ENCODE data around the gene ZNF580.

The ZNF580 gene

GRCh38 chr19:55670280-55671053 is 29.7 kb downstream of the ZNF580 start:
- Histone ChIP-seq H3K27ac (ENCODE audit: low read depth, low read length) (no peak overlapping the region), H3K27me3 (ENCODE audit: control insufficient read depth in 1 of 2, insufficient read depth in 2 of 2, low read length in 2 of 2) (no peaks in the 10 kb centered on the region), H3K9ac (ENCODE audit: low read length) (no peak overlapping the region), H3K4me1 (ENCODE audit: insufficient read depth, low read length) (peaks cover 3% of the 10 kb centered on the region), H3K4me3 (ENCODE audit: low read depth in 1 of 2, low read length in 2 of 2) (no peak overlapping the region), H3K36me3 (ENCODE audit: insufficient read depth, low read length) (peaks cover 61% of the 10 kb centered on the region), H3K9me3 (ENCODE audit: low read length) (no peaks in the 10 kb centered on the region)

- Histone ChIP-seq H3K9me3 (ENCODE audit: low read length) (no peaks in the 10 kb centered on the region), H3K27ac (ENCODE audit: low read depth, low read length) (no peak overlapping the region), H3K4me1 (ENCODE audit: insufficient read depth, low read length) (peaks cover 8% of the 10 kb centered on the region), H3K36me3 (ENCODE audit: insufficient read depth, low read length) (peaks cover 55% of the 10 kb centered on the region), H3K4me3 (ENCODE audit: low read depth in 1 of 2, low read length in 2 of 2) (no peak overlapping the region), H3K9ac (ENCODE audit: low read length) (no peak overlapping the region), H3K27me3 (ENCODE audit: control insufficient read depth in 1 of 2, insufficient read depth in 2 of 2, low read length in 2 of 2) (no peaks in the 10 kb centered on the region)
Observed at GRCh38 chr19:55671054-55671378, 30.2 kb downstream of the ZNF580 start.

GRCh38 chr19:55672418-55672817 is 31.6 kb downstream of the ZNF580 start:
- peaks cover 22% of the 10 kb centered on the region for H3K4me1 ChIP-seq (ENCODE audit: insufficient read depth, low read length)
- H3K4me3 ChIP-seq (ENCODE audit: low read depth in 1 of 2, low read length in 2 of 2): no peak overlapping the region
- no peak overlapping the region for H3K27ac ChIP-seq (ENCODE audit: low read depth, low read length)
- H3K9ac ChIP-seq (ENCODE audit: low read length): no peak overlapping the region
- H3K27me3 ChIP-seq (ENCODE audit: control insufficient read depth in 1 of 2, insufficient read depth in 2 of 2, low read length in 2 of 2): no peaks in the 10 kb centered on the region
- H3K36me3 ChIP-seq (ENCODE audit: insufficient read depth, low read length): peaks cover 46% of the 10 kb centered on the region
- H3K9me3 ChIP-seq (ENCODE audit: low read length): no peaks in the 10 kb centered on the region

GRCh38 chr19:55673465-55673864 is 32.7 kb downstream of the ZNF580 start:
- peaks cover 28% of the 10 kb centered on the region for H3K4me1 ChIP-seq (ENCODE audit: insufficient read depth, low read length)
- no peak overlapping the region for H3K4me3 ChIP-seq (ENCODE audit: low read depth in 1 of 2, low read length in 2 of 2)
- H3K27me3 ChIP-seq (ENCODE audit: control insufficient read depth in 1 of 2, insufficient read depth in 2 of 2, low read length in 2 of 2): no peaks in the 10 kb centered on the region
- H3K9ac ChIP-seq (ENCODE audit: low read length): no peak overlapping the region
- no peaks in the 10 kb centered on the region for H3K9me3 ChIP-seq (ENCODE audit: low read length)
- H3K27ac ChIP-seq (ENCODE audit: low read depth, low read length): no peak overlapping the region
- peaks cover 39% of the 10 kb centered on the region for H3K36me3 ChIP-seq (ENCODE audit: insufficient read depth, low read length)

GRCh38 chr19:55673889-55674288 is 33.1 kb downstream of the ZNF580 start:
- Histone ChIP-seq H3K9me3 (ENCODE audit: low read length) (no peaks in the 10 kb centered on the region), H3K27me3 (ENCODE audit: control insufficient read depth in 1 of 2, insufficient read depth in 2 of 2, low read length in 2 of 2) (no peaks in the 10 kb centered on the region), H3K9ac (ENCODE audit: low read length) (no peak overlapping the region), H3K27ac (ENCODE audit: low read depth, low read length) (no peak overlapping the region), H3K4me1 (ENCODE audit: insufficient read depth, low read length) (peaks cover 28% of the 10 kb centered on the region), H3K36me3 (ENCODE audit: insufficient read depth, low read length) (peaks cover 39% of the 10 kb centered on the region), H3K4me3 (ENCODE audit: low read depth in 1 of 2, low read length in 2 of 2) (no peak overlapping the region)

- Histone ChIP-seq H3K27me3 (ENCODE audit: control insufficient read depth in 1 of 2, insufficient read depth in 2 of 2, low read length in 2 of 2) (no peaks in the 10 kb centered on the region), H3K9ac (ENCODE audit: low read length) (no peak overlapping the region), H3K4me3 (ENCODE audit: low read depth in 1 of 2, low read length in 2 of 2) (peak overlapping the region; percentile 43 to 49), H3K9me3 (ENCODE audit: low read length) (no peaks in the 10 kb centered on the region), H3K4me1 (ENCODE audit: insufficient read depth, low read length) (peaks cover 28% of the 10 kb centered on the region), H3K36me3 (ENCODE audit: insufficient read depth, low read length) (peaks cover 39% of the 10 kb centered on the region), H3K27ac (ENCODE audit: low read depth, low read length) (peak overlapping the region; percentile 41)
Observed at GRCh38 chr19:55674459-55674840, 33.6 kb downstream of the ZNF580 start.

GRCh38 chr19:55674841-55675660 is 34.2 kb downstream of the ZNF580 start, which contains the start of gene EPN1:
Gene EPN1 (plus strand): TSS chr19:55675226. CDS start chr19:55678628, 3,402 bp downstream.
- Histone ChIP-seq H3K4me1 (ENCODE audit: insufficient read depth, low read length) (peaks cover 28% of the 10 kb centered on the region), H3K36me3 (ENCODE audit: insufficient read depth, low read length) (peaks cover 36% of the 10 kb centered on the region), H3K9me3 (ENCODE audit: low read length) (no peaks in the 10 kb centered on the region), H3K4me3 (ENCODE audit: low read depth in 1 of 2, low read length in 2 of 2) (peak within 1 kb of the TSS; percentile 82 to 98), H3K9ac (ENCODE audit: low read length) (peak within 1 kb of the TSS; percentile 88), H3K27ac (ENCODE audit: low read depth, low read length) (peak within 1 kb of the TSS; percentile 64), H3K27me3 (ENCODE audit: control insufficient read depth in 1 of 2, insufficient read depth in 2 of 2, low read length in 2 of 2) (no peaks in the 10 kb centered on the region)

- H3K36me3 ChIP-seq (ENCODE audit: insufficient read depth, low read length): peaks cover 36% of the 10 kb centered on the region
- H3K4me3 ChIP-seq (ENCODE audit: low read depth in 1 of 2, low read length in 2 of 2): peak overlapping the region; percentile 82 to 98
- no peaks in the 10 kb centered on the region for H3K9me3 ChIP-seq (ENCODE audit: low read length)
- H3K4me1 ChIP-seq (ENCODE audit: insufficient read depth, low read length): peaks cover 28% of the 10 kb centered on the region
- no peaks in the 10 kb centered on the region for H3K27me3 ChIP-seq (ENCODE audit: control insufficient read depth in 1 of 2, insufficient read depth in 2 of 2, low read length in 2 of 2)
- peak overlapping the region; percentile 88 for H3K9ac ChIP-seq (ENCODE audit: low read length)
- H3K27ac ChIP-seq (ENCODE audit: low read depth, low read length): peak overlapping the region; percentile 64
Observed at GRCh38 chr19:55675661-55676354, 35.0 kb downstream of the ZNF580 start.

- H3K9ac ChIP-seq (ENCODE audit: low read length): peak overlapping the region; percentile 88
- no peaks in the 10 kb centered on the region for H3K9me3 ChIP-seq (ENCODE audit: low read length)
- H3K4me3 ChIP-seq (ENCODE audit: low read depth in 1 of 2, low read length in 2 of 2): peak overlapping the region in 1 of 2 donors; percentile 98
- H3K36me3 ChIP-seq (ENCODE audit: insufficient read depth, low read length): peaks cover 37% of the 10 kb centered on the region
- H3K27me3 ChIP-seq (ENCODE audit: control insufficient read depth in 1 of 2, insufficient read depth in 2 of 2, low read length in 2 of 2): no peaks in the 10 kb centered on the region
- peaks cover 28% of the 10 kb centered on the region for H3K4me1 ChIP-seq (ENCODE audit: insufficient read depth, low read length)
- H3K27ac ChIP-seq (ENCODE audit: low read depth, low read length): no peak overlapping the region
Observed at GRCh38 chr19:55676383-55676782, 35.6 kb downstream of the ZNF580 start.

GRCh38 chr19:55676889-55677505 is 36.2 kb downstream of the ZNF580 start:
- Histone ChIP-seq H3K27me3 (ENCODE audit: control insufficient read depth in 1 of 2, insufficient read depth in 2 of 2, low read length in 2 of 2) (no peaks in the 10 kb centered on the region), H3K4me3 (ENCODE audit: low read depth in 1 of 2, low read length in 2 of 2) (peak overlapping the region in 1 of 2 donors; percentile 98), H3K4me1 (ENCODE audit: insufficient read depth, low read length) (peaks cover 28% of the 10 kb centered on the region), H3K36me3 (ENCODE audit: insufficient read depth, low read length) (peaks cover 40% of the 10 kb centered on the region), H3K27ac (ENCODE audit: low read depth, low read length) (no peak overlapping the region), H3K9me3 (ENCODE audit: low read length) (no peaks in the 10 kb centered on the region), H3K9ac (ENCODE audit: low read length) (peak overlapping the region; percentile 88)

- Histone ChIP-seq H3K9ac (ENCODE audit: low read length) (no peak overlapping the region), H3K4me3 (ENCODE audit: low read depth in 1 of 2, low read length in 2 of 2) (no peak overlapping the region), H3K27me3 (ENCODE audit: control insufficient read depth in 1 of 2, insufficient read depth in 2 of 2, low read length in 2 of 2) (no peaks in the 10 kb centered on the region), H3K9me3 (ENCODE audit: low read length) (no peaks in the 10 kb centered on the region), H3K36me3 (ENCODE audit: insufficient read depth, low read length) (peaks cover 35% of the 10 kb centered on the region), H3K4me1 (ENCODE audit: insufficient read depth, low read length) (peaks cover 28% of the 10 kb centered on the region), H3K27ac (ENCODE audit: low read depth, low read length) (no peak overlapping the region)
Observed at GRCh38 chr19:55677572-55678028, 36.8 kb downstream of the ZNF580 start.

All from muscle layer of colon (tissue), 2 donors.